HepG2 (cell line): ENCODE results near the gene STUM. TPM values are rescaled to one million over a fixed set of nuclear protein-coding genes. Genes with fewer than 3 reads are reported as not detected.

Source experiments
- ATAC-seq: fragments of 200-7000 bp; cut with Tn5 transposase; 3 replicates; pipeline ENCODE4 v1.9.1; 2020; ENCODE audit warnings: mild to moderate bottlenecking, moderate library complexity
- BruUV-seq: library from RNA; stranded (reverse); fragments of 400-500 nt; replicated peaks from 2 replicates; lab custom pipeline; 2021; lab: Mats Ljungman, UMichigan
- CTCF ChIA-PET: fragments of 300-600 bp; formaldehyde crosslinking; extraction: SDS; loops from one replicate; lab custom pipeline; 2021; ENCODE audit warnings: low total read pairs, inconsistent platforms, low intra/inter-chr PET ratio; lab: Yijun Ruan, JAX
- POLR2A ChIA-PET: fragments of 350-600 bp; sonication (Branson Sonifier 250); formaldehyde crosslinking; loops from one replicate; lab custom pipeline; 2020; ENCODE audit warnings: antibody characterized with exemption, inconsistent platforms; lab: Yijun Ruan, JAX
- DNase-seq: peaks from one replicate; pipeline ENCODE4 v3.0.0-alpha.2; 2015; ENCODE audit warnings: low spot score
- FAIRE-seq: peaks from 3 replicates; lab custom pipeline; 2011; peaks lifted over from hg19 to GRCh38; lab: Jason Lieb, UNC
- H2AFZ ChIP-seq: one replicate; pipeline ENCODE4 v1.6.1; 2011; ENCODE audit warnings: low read length, inconsistent platforms
- H3K27ac ChIP-seq: fragments of 300-600 bp; 3 replicates; pipeline ENCODE4 v1.8.0; 2011; ENCODE audit warnings: mixed run types, mild to moderate bottlenecking, mixed read lengths, low read length, inconsistent platforms; ENCODE audit not compliant: insufficient read depth; ENCODE audit errors: extremely low read length
- H3K27me3 ChIP-seq, 2 experiments: fragments of 200-600 bp in 1 of 2; 2 replicates in 1 of 2; 3 replicates in 1 of 2; pipeline versions ENCODE4 v1.6.0 to v1.8.0; 2011; ENCODE audit warnings: low read length in 2 of 2, mild to moderate bottlenecking in 2 of 2, moderate library complexity in 2 of 2, inconsistent platforms in 1 of 2; ENCODE audit not compliant: insufficient read depth in 2 of 2, control insufficient read depth in 1 of 2
- H3K36me3 ChIP-seq, 2 experiments: fragments of 200-600 bp in 1 of 2; replicated peaks in 1 of 2; 2 replicates in 1 of 2; 3 replicates in 1 of 2; pipeline versions ENCODE4 v1.5.1 to v1.8.0; 2011; ENCODE audit warnings: low read length in 2 of 2, inconsistent platforms in 1 of 2; ENCODE audit not compliant: insufficient read depth in 2 of 2, control insufficient read depth in 1 of 2
- H3K4me1 ChIP-seq: 2 replicates; pipeline ENCODE4 v1.5.1; 2012; ENCODE audit warnings: low read length, inconsistent platforms; ENCODE audit not compliant: insufficient read depth
- H3K4me2 ChIP-seq: 2 replicates; pipeline ENCODE4 v1.6.0; 2011; ENCODE audit warnings: low read depth, low read length, inconsistent platforms
- H3K4me3 ChIP-seq, 3 experiments: fragments of 200-600 bp in 1 of 3; sonication (generic), shearing (Covaris generic) in 1 of 3; replicated peaks in 1 of 3; 2 replicates each; pipeline ENCODE4 v1.5.1; 2011 to 2016; ENCODE audit warnings: low read length in 3 of 3, inconsistent platforms in 2 of 3, low read depth in 2 of 3, mild to moderate bottlenecking in 2 of 3, control low read depth in 1 of 3, mixed read lengths in 1 of 3; ENCODE audit not compliant: insufficient read depth in 1 of 3
- H3K79me2 ChIP-seq: one replicate; pipeline ENCODE4 v1.6.1; 2011; ENCODE audit warnings: low read length, inconsistent platforms; ENCODE audit not compliant: insufficient read depth
- H3K9ac ChIP-seq: 2 replicates; pipeline ENCODE4 v1.6.0; 2011; ENCODE audit warnings: mild to moderate bottlenecking, low read depth, low read length, inconsistent platforms; ENCODE audit not compliant: insufficient read depth
- H3K9me3 ChIP-seq: 2 replicates; pipeline ENCODE4 v1.5.1; 2012; ENCODE audit warnings: mild to moderate bottlenecking, low read length
- H4K20me1 ChIP-seq: 2 replicates; pipeline ENCODE4 v1.6.0; 2011; ENCODE audit warnings: inconsistent platforms, mild to moderate bottlenecking, low read length, moderate library complexity; ENCODE audit not compliant: insufficient read depth
- ARNT ChIP-seq: fragments of 450-650 bp; IDR thresholded peaks from 2 replicates; pipeline ENCODE4 v1.6.1; 2017
- CBX5 ChIP-seq: sonication (generic); formaldehyde crosslinking; IDR thresholded peaks from 2 replicates; pipeline ENCODE4 v1.4.0; 2020; ENCODE audit warnings: missing genetic modification reagents, borderline replicate concordance
- KAT8 ChIP-seq: IDR thresholded peaks from 2 replicates; pipeline ENCODE4 v1.6.1; 2016; ENCODE audit warnings: missing genetic modification reagents, missing compliant biosample characterization
- MLLT10 ChIP-seq: sonication (generic); formaldehyde crosslinking; IDR thresholded peaks from 2 replicates; pipeline ENCODE4 v1.4.0; 2020; ENCODE audit warnings: missing genetic modification reagents
- RFX3 ChIP-seq: IDR thresholded peaks from 2 replicates; pipeline ENCODE4 v1.6.1; 2016; ENCODE audit warnings: missing biosample characterization, missing genetic modification reagents
- RORA ChIP-seq: sonication (generic); formaldehyde crosslinking; IDR thresholded peaks from 2 replicates; pipeline ENCODE4 v1.5.0; 2020; ENCODE audit warnings: mild to moderate bottlenecking, missing genetic modification reagents, moderate library complexity
- SAFB2 ChIP-seq: sonication (generic); formaldehyde crosslinking; IDR thresholded peaks from 2 replicates; pipeline ENCODE4 v1.5.1; 2020; ENCODE audit warnings: missing genetic modification reagents, low read depth, mild to moderate bottlenecking, borderline replicate concordance
- SIN3A ChIP-seq: IDR thresholded peaks from 2 replicates; pipeline ENCODE4 v1.6.1; 2011; ENCODE audit warnings: low read depth, mild to moderate bottlenecking, control low read depth, low read length, borderline replicate concordance
- SP2 ChIP-seq: sonication (generic); formaldehyde crosslinking; IDR thresholded peaks from 2 replicates; pipeline ENCODE4 v1.5.1; 2020; ENCODE audit warnings: mild to moderate bottlenecking, missing genetic modification reagents
- SP5 ChIP-seq: IDR thresholded peaks from 2 replicates; pipeline ENCODE4 v1.6.1; 2016; ENCODE audit warnings: low read depth, borderline replicate concordance
- ZNF234 ChIP-seq: sonication (generic); formaldehyde crosslinking; conservative IDR thresholded peaks from 2 replicates; pipeline ENCODE4 v1.5.1; 2020; ENCODE audit warnings: mild to moderate bottlenecking, missing genetic modification reagents
- ZNF235 ChIP-seq: sonication (generic); formaldehyde crosslinking; IDR thresholded peaks from 2 replicates; pipeline ENCODE4 v1.8.1; 2023; ENCODE audit warnings: mild to moderate bottlenecking, missing genetic modification reagents, borderline replicate concordance
- ZNF260 ChIP-seq: sonication (generic); formaldehyde crosslinking; IDR thresholded peaks from 2 replicates; pipeline ENCODE4 v1.4.0; 2020; ENCODE audit warnings: missing genetic modification reagents, low read depth, mild to moderate bottlenecking, borderline replicate concordance
- WGBS: methylation state at CpG from one replicate; pipeline ENCODE4 v1.1.6; 2017; ENCODE audit warnings: low lambda C conversion rate; 5-methylcytosine and 5-hydroxymethylcytosine counted together
- in situ Hi-C: cut with HindIII; loops from 2 replicates; pipeline ENCODE4 v1.10.0; 2017; ENCODE audit warnings: low pct_unique_long_range_greater_than_20kb; ENCODE audit not compliant: extremely low pct_ligation_motif_present
- intact Hi-C: fragments of 100-400 bp; cut with micrococcal nuclease; formaldehyde crosslinking; loops from one replicate; pipeline ENCODE4 v1.10.0; 2022; ENCODE audit not compliant: unreplicated experiment
- polyA plus RNA-seq, 8 experiments: library from polyadenylated mRNA; depleted of rRNA in 3 of 8; stranded (reverse) in 7 of 8; unstranded in 1 of 8; fragments of >200 nt; fragmentation: Illumina TruSeq in 4 of 8; extraction: Trizol in 4 of 8; gene quantifications; 2 replicates each; pipeline versions ENCODE4 v1.2.1 to v1.2.3, GENCODE V29; 2011 to 2016; ENCODE audit warnings: low read depth in 4 of 8, missing spikeins in 1 of 8, mixed read lengths in 1 of 8; ENCODE audit not compliant: insufficient read depth in 1 of 8
- total RNA-seq, 5 experiments: library from RNA; depleted of rRNA; stranded (reverse); fragments of >200 nt; fragmentation: Illumina TruSeq; extraction: Trizol; gene quantifications; 2 replicates each; pipeline ENCODE4 v1.2.3, GENCODE V29; 2016; ENCODE audit warnings: low read depth in 1 of 5
- TF ChIP-seq, protein P1 (sequence below): sonication (generic); formaldehyde crosslinking; IDR thresholded peaks from 2 replicates; pipeline ENCODE4 v1.9.0; 2022; ENCODE audit warnings: missing genetic modification reagents, mild to moderate bottlenecking, borderline replicate concordance
- TF ChIP-seq, protein P2 (sequence below): sonication (generic); formaldehyde crosslinking; conservative IDR thresholded peaks from 2 replicates; pipeline ENCODE4 v1.8.0; 2022; ENCODE audit warnings: missing genetic modification reagents
- TF ChIP-seq, protein P3 (sequence below): sonication (generic); formaldehyde crosslinking; conservative IDR thresholded peaks from 2 replicates; pipeline ENCODE4 v1.4.0; 2020; ENCODE audit warnings: missing genetic modification reagents

STUM gene
- total and polyA plus RNA-seq, 2 of the 13 experiments (the other 11 are each of a cell fraction or from before 2014, with no cell fraction given), result not detected

DNA sequence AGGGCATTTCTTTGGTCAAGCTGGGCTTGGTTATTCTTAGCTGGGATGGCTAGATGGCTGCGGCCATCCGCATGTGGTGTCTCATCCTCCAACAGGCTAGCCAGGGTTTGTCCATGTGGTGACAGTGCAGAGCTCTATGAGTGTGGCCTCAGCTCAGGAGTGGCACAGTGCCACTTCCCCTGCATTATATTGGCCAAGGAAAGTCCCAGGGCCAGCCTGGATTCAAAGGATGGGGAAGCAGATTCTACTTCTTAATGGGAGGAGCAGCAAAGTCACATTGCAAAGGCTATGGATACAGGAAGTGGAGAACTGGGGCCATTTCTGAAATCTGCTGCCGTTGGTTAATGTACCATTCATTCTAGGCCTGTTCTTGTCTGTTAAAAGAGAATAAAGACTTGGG is 34.4 kb downstream of the STUM start:
- H3K9ac ChIP-seq, result no peak overlapping the region
- WGBS, result 84% methylated on average over 3 of the region's 3 CpGs
- POLR2A ChIA-PET, result no interaction called here
- TF ChIP-seq RORA (no peak), ZNF234 (no peak), CBX5 (CRISPR knock-in tag) (no peak), ZNF260 (CRISPR knock-in tag) (no peak), ARNT (no peak), SP2 (CRISPR knock-in tag) (no peak), SIN3A (no peak), SAFB2 (CRISPR knock-in tag) (no peak), SP5 (no peak), MLLT10 (CRISPR knock-in tag) (no peak), ZNF235 (CRISPR knock-in tag) (no peak), KAT8 (CRISPR knock-in tag) (no peak), RFX3 (CRISPR knock-in tag) (no peak)
- TF ChIP-seq, protein P1, sequence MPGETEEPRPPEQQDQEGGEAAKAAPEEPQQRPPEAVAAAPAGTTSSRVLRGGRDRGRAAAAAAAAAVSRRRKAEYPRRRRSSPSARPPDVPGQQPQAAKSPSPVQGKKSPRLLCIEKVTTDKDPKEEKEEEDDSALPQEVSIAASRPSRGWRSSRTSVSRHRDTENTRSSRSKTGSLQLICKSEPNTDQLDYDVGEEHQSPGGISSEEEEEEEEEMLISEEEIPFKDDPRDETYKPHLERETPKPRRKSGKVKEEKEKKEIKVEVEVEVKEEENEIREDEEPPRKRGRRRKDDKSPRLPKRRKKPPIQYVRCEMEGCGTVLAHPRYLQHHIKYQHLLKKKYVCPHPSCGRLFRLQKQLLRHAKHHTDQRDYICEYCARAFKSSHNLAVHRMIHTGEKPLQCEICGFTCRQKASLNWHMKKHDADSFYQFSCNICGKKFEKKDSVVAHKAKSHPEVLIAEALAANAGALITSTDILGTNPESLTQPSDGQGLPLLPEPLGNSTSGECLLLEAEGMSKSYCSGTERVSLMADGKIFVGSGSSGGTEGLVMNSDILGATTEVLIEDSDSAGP (CRISPR knock-in tag), result no peak
- TF ChIP-seq, protein P2, sequence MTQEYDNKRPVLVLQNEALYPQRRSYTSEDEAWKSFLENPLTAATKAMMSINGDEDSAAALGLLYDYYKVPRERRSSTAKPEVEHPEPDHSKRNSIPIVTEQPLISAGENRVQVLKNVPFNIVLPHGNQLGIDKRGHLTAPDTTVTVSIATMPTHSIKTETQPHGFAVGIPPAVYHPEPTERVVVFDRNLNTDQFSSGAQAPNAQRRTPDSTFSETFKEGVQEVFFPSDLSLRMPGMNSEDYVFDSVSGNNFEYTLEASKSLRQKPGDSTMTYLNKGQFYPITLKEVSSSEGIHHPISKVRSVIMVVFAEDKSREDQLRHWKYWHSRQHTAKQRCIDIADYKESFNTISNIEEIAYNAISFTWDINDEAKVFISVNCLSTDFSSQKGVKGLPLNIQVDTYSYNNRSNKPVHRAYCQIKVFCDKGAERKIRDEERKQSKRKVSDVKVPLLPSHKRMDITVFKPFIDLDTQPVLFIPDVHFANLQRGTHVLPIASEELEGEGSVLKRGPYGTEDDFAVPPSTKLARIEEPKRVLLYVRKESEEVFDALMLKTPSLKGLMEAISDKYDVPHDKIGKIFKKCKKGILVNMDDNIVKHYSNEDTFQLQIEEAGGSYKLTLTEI (CRISPR knock-in tag), result no peak
- TF ChIP-seq, protein P3, sequence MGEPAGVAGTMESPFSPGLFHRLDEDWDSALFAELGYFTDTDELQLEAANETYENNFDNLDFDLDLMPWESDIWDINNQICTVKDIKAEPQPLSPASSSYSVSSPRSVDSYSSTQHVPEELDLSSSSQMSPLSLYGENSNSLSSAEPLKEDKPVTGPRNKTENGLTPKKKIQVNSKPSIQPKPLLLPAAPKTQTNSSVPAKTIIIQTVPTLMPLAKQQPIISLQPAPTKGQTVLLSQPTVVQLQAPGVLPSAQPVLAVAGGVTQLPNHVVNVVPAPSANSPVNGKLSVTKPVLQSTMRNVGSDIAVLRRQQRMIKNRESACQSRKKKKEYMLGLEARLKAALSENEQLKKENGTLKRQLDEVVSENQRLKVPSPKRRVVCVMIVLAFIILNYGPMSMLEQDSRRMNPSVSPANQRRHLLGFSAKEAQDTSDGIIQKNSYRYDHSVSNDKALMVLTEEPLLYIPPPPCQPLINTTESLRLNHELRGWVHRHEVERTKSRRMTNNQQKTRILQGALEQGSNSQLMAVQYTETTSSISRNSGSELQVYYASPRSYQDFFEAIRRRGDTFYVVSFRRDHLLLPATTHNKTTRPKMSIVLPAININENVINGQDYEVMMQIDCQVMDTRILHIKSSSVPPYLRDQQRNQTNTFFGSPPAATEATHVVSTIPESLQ, result no peak
- TF ChIP-seq, all 625 proteins: peak for 0
- CTCF ChIA-PET, result no interaction called here
- DNase-seq, result no peak
- BruUV-seq, result no TSS peak
- Histone ChIP-seq H2AFZ (no peak overlapping the region), H3K27me3 (no peaks in the 10 kb centered on the region; a peak in 1 of 5 replicates), H4K20me1 (no peaks in the 10 kb centered on the region), H3K9me3 (no peaks in the 10 kb centered on the region), H3K4me2 (no peak overlapping the region), H3K79me2 (no peaks in the 10 kb centered on the region), H3K4me3 (no peak overlapping the region), H3K27ac (no peak overlapping the region), H3K4me1 (no peaks in the 10 kb centered on the region), H3K36me3 (no peaks in the 10 kb centered on the region)
- in situ Hi-C loops (no loop called here), intact Hi-C loops (no loop called here)
- no peak for FAIRE-seq
- ATAC-seq, result no peak
